Vagina (tissue), 2 donors: Measurements from ENCODE around the gene PRTN3. TPM values are rescaled to one million over a fixed set of nuclear protein-coding genes. Genes with fewer than 3 reads are reported as not detected.

Experiments
- DNase-seq, 2 donors: peaks; one replicate each; pipeline ENCODE4 v3.0.0-alpha.2; 2017; ENCODE audit errors: extremely low spot score in 2 of 2
- H3K27ac ChIP-seq: fragments of 200-600 bp; sonication (generic); one replicate; pipeline ENCODE4 v1.5.1; 2019
- H3K27me3 ChIP-seq: fragments of 200-600 bp; sonication (generic); one replicate; pipeline ENCODE4 v1.5.1; 2019
- H3K36me3 ChIP-seq, 2 donors: fragments of 200-600 bp; sonication (generic); one replicate each; pipeline ENCODE4 v1.5.1; 2017 to 2019
- H3K4me1 ChIP-seq: fragments of 200-600 bp; sonication (generic); one replicate; pipeline ENCODE4 v1.5.1; 2019
- H3K4me3 ChIP-seq, 2 donors: fragments of 200-600 bp; sonication (generic); 1 replicate in 1 of 2; 2 replicates in 1 of 2; pipeline ENCODE4 v1.5.1; 2016 to 2019
- H3K9me3 ChIP-seq: fragments of 200-600 bp; sonication (generic); one replicate; pipeline ENCODE4 v1.5.1; 2019
- POLR2A ChIP-seq, 2 donors: fragments of 450-650 bp; IDR thresholded peaks; one replicate each; pipeline ENCODE4 v1.6.1; 2017; ENCODE audit warnings: antibody characterized with exemption in 2 of 2, mild to moderate bottlenecking in 2 of 2, moderate library complexity in 2 of 2
- POLR2AphosphoS5 ChIP-seq, 2 donors: sonication (generic); formaldehyde crosslinking; IDR thresholded peaks; one replicate each; pipeline ENCODE4 v1.9.0; 2017; ENCODE audit warnings: antibody characterized with exemption in 2 of 2, mild to moderate bottlenecking in 2 of 2, low read depth in 1 of 2; ENCODE audit not compliant: insufficient read depth in 1 of 2
- intact Hi-C: fragments of 100-400 bp; cut with DNase I; formaldehyde crosslinking; loops from one replicate; pipeline ENCODE4 v1.15.1; 2023
- total RNA-seq: library from RNA; depleted of rRNA; stranded (reverse); fragments of >200 nt; gene quantifications from one replicate; pipeline ENCODE4 v1.2.3, GENCODE V29; 2016
- TF ChIP-seq, protein P1 (sequence below), 3 experiments: fragments of 450-650 bp in 2 of 3; fragments of 200-600 bp in 1 of 3; sonication (generic) in 1 of 3; IDR thresholded peaks; one replicate each; pipeline ENCODE4 v1.5.1; 2017 to 2019; ENCODE audit warnings: antibody characterized with exemption in 3 of 3, mild to moderate bottlenecking in 2 of 3, moderate library complexity in 2 of 3

Gene PRTN3
- total RNA-seq, 1 donor from 2014 or later: not detected

DNA sequence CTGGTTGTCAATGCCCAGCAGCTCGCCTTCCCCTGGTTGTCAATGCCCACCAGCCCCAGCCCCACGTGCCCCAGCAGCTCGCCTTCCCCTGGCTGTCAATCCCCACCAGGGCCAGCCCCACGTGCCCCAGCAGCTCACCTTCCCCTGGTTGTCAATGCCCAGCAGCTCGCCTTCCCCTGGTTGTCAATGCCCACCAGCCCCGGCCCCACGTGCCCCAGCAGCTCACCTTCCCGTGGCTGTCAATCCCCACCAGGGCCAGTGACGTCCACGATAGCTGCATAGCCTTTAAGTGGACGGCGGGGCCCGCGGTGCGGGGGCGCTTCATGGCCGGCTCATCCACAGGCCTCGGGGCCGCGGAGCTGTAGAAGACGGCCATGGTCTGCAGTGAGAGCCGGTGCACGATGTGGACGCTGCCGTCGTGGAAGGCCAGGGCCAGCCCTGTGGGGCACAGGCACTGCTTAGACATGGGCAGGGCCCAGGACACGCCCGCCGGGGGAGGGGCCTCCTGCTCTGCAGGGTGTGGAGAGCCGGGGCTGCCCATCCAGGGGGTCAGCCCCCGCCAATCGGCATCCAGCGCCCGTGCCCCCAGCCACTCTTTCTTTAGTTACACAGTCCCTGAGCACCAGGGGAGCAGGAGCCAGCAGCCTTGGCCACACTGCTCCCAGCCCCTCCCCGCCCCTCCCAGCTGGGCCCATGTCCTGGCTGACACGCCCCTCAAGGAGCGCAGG, 39.1 kb downstream of the PRTN3 start:
- intact Hi-C loops: no loop called here
- H3K27ac ChIP-seq: no peak overlapping the region
- TF ChIP-seq POLR2AphosphoS5 (IDR thresholded peaks at IDR 0.05; ENCODE audit: insufficient read depth in 1 of 2, low read depth in 1 of 2) (no peak), POLR2A (IDR thresholded peaks at IDR 0.05) (no peak)
- TF ChIP-seq, protein P1, sequence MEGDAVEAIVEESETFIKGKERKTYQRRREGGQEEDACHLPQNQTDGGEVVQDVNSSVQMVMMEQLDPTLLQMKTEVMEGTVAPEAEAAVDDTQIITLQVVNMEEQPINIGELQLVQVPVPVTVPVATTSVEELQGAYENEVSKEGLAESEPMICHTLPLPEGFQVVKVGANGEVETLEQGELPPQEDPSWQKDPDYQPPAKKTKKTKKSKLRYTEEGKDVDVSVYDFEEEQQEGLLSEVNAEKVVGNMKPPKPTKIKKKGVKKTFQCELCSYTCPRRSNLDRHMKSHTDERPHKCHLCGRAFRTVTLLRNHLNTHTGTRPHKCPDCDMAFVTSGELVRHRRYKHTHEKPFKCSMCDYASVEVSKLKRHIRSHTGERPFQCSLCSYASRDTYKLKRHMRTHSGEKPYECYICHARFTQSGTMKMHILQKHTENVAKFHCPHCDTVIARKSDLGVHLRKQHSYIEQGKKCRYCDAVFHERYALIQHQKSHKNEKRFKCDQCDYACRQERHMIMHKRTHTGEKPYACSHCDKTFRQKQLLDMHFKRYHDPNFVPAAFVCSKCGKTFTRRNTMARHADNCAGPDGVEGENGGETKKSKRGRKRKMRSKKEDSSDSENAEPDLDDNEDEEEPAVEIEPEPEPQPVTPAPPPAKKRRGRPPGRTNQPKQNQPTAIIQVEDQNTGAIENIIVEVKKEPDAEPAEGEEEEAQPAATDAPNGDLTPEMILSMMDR (IDR thresholded peaks at IDR 0.05): no peak
- no peaks in the 10 kb centered on the region for H3K9me3 ChIP-seq
- no peak for DNase-seq
- no peaks in the 10 kb centered on the region for H3K4me1 ChIP-seq
- no peak overlapping the region for H3K4me3 ChIP-seq
- no peaks in the 10 kb centered on the region for H3K27me3 ChIP-seq
- H3K36me3 ChIP-seq: peaks cover 3 to 72% of the 10 kb centered on the region in 2 donors

DNA sequence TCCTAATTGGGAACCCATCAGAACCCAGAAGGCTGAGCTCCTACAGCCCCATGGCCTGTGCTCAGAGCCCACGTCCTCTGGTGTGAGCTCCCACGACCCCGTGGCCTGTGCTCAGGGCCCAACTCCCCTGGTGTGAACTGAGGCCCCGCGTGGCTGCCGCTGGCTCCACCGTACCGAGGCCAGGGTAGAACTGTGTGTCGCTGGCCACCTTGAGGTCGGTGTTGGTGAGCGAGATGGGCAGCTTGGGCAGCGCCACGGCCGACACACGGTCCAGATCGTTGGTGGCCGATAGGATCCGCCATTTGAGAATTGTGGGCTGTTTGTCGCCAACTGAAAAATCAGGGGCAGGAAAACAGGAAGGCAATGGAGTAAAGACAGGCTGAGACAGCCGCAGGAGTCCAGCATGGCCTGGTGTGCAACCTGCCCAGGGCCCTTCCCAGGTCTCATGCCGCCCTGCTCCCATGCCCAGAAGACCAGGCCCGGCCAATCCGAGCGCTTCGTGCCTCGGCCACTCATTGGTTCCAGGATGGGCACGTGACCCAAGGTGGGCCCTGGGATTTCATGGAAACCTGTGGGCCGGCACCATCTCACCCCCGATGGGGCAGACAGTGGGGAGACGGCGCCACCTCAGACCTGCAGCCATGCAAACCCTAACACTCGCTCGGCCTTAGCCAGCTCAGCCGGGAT, 40.7 kb downstream of the PRTN3 start:
- Histone ChIP-seq H3K27me3 (no peaks in the 10 kb centered on the region), H3K9me3 (no peaks in the 10 kb centered on the region), H3K4me1 (no peaks in the 10 kb centered on the region), H3K27ac (no peak overlapping the region), H3K36me3 (peaks cover 3 to 74% of the 10 kb centered on the region in 2 donors), H3K4me3 (no peak overlapping the region)
- no peak for DNase-seq
- TF ChIP-seq, protein P1 (IDR thresholded peaks at IDR 0.05): no peak
- no peak for TF ChIP-seq POLR2AphosphoS5 (IDR thresholded peaks at IDR 0.05; ENCODE audit: insufficient read depth in 1 of 2, low read depth in 1 of 2)
- no peak for TF ChIP-seq POLR2A (IDR thresholded peaks at IDR 0.05)
- intact Hi-C loops: no loop called here

DNA sequence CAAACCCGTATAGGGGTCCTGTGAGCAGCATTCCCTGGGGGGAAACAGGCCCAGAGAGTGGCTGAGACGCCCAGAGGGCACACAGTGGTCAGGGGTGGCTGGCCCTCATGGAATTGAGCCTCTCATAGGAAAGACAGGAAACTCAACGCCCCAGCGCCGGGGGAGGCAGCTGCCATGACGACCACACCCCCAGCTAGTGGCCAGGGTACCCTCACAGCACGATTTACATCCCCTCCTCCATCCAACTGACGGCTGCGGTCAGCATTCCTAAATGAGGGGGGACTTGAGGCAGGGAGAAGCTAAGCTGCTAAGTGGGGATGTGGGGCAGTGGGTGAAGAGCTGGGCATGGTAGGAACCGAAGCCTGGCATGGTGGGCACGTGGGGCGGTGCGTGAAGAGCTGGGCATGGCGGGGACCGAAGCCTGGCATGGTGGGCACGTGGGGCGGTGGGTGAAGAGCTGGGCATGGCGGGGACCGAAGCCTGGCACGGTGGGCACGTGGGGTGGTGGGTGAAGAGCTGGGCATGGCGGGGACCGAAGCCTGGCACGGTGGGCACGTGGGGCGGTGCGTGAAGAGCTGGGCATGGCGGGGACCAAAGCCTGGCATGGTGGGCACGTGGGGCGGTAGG, 42.2 kb downstream of the PRTN3 start:
- H3K4me1 ChIP-seq: no peaks in the 10 kb centered on the region
- H3K9me3 ChIP-seq: no peaks in the 10 kb centered on the region
- H3K36me3 ChIP-seq: peaks cover 3 to 71% of the 10 kb centered on the region in 2 donors
- no peak for DNase-seq
- no peak overlapping the region for H3K4me3 ChIP-seq
- intact Hi-C loops: no loop called here
- no peak overlapping the region for H3K27ac ChIP-seq
- TF ChIP-seq POLR2AphosphoS5 (IDR thresholded peaks at IDR 0.05; ENCODE audit: insufficient read depth in 1 of 2, low read depth in 1 of 2) (no peak), POLR2A (IDR thresholded peaks at IDR 0.05) (no peak)
- TF ChIP-seq, protein P1 (IDR thresholded peaks at IDR 0.05): no peak
- H3K27me3 ChIP-seq: no peaks in the 10 kb centered on the region

DNA sequence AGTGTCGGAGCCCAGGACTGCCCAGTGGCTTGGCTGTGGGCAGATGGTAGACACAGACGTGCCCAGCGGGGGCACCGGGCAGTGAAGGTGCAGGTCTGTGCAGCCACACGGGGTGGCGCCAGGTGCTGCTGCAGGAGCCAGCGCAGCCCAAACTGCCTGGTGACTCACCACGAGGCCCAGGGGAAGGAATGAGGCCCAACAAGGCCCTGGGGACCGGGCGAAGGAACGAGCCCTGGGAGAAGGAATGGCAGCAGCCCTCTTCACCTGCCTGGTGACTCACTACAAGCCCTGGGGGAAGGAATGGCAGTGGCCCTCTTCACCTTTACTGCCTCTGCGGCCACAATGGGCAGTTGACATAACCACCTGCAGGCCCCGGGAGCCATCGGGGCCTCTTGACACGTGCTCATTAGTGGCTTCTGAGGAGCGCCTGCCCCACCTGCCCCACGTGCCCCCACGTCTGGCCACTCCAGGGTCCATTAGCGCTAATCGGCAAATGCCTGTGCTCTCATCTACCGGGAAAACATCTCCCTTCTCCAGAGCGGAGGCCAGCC, 42.9 kb downstream of the PRTN3 start:
- DNase-seq: no peak
- TF ChIP-seq POLR2AphosphoS5 (IDR thresholded peaks at IDR 0.05; ENCODE audit: insufficient read depth in 1 of 2, low read depth in 1 of 2): no peak
- TF ChIP-seq, protein P1 (IDR thresholded peaks at IDR 0.05): no peak
- no peak for TF ChIP-seq POLR2A (IDR thresholded peaks at IDR 0.05)
- intact Hi-C loops: no loop called here
- Histone ChIP-seq H3K27ac (no peak overlapping the region), H3K9me3 (no peaks in the 10 kb centered on the region), H3K4me3 (no peak overlapping the region), H3K4me1 (no peaks in the 10 kb centered on the region), H3K36me3 (peaks cover 3 to 78% of the 10 kb centered on the region in 2 donors), H3K27me3 (no peaks in the 10 kb centered on the region)
